ENCODE data around the gene MYO9A.
A peak's percentile ranks its signal among the peaks of the same experiment; 100 is the strongest.
"Not testable (repeated sequence)": the region's sequence is repeated elsewhere in the genome, so short reads cannot be mapped to it uniquely, and the experiment has no call there.

Gene MYO9A

GRCh38 chr15:71945012-71945411 is 172.9 kb downstream of the MYO9A start:
- DNase-seq (ENCODE audit: low spot score), result no peak

- no peak for DNase-seq (ENCODE audit: low spot score)
Measured at GRCh38 chr15:71943806-71944205, 174.1 kb downstream of the MYO9A start.

GRCh38 chr15:71939981-71940588 is 177.9 kb downstream of the MYO9A start:
- DNase-seq (ENCODE audit: low spot score), result peak; percentile 1

- no peak for DNase-seq (ENCODE audit: low spot score)
Measured at GRCh38 chr15:71937650-71938311, 180.2 kb downstream of the MYO9A start.

GRCh38 chr15:71934446-71934845 is 183.5 kb downstream of the MYO9A start:
- DNase-seq (ENCODE audit: low spot score), result no peak

GRCh38 chr15:71932689-71933088 is 185.3 kb downstream of the MYO9A start:
- DNase-seq (ENCODE audit: low spot score), result no peak

GRCh38 chr15:71931261-71931660 is 186.7 kb downstream of the MYO9A start:
- no peak for DNase-seq (ENCODE audit: low spot score)

GRCh38 chr15:71925145-71925544 is 192.8 kb downstream of the MYO9A start:
- DNase-seq (ENCODE audit: low spot score), result no peak

- no peak for DNase-seq (ENCODE audit: low spot score)
Measured at GRCh38 chr15:71921191-71921590, 196.8 kb downstream of the MYO9A start.

- no peak for DNase-seq (ENCODE audit: low spot score)
Measured at GRCh38 chr15:71920573-71920972, 197.4 kb downstream of the MYO9A start.

GRCh38 chr15:71916834-71917233 is 201.1 kb downstream of the MYO9A start:
- DNase-seq (ENCODE audit: low spot score), result no peak

- DNase-seq (ENCODE audit: low spot score), result no peak
Measured at GRCh38 chr15:71914092-71914491, 203.9 kb downstream of the MYO9A start.

- DNase-seq (ENCODE audit: low spot score), result no peak
Measured at GRCh38 chr15:71899674-71900073, 218.3 kb downstream of the MYO9A start.

GRCh38 chr15:71893691-71894090 is 224.3 kb downstream of the MYO9A start:
- no peak for DNase-seq (ENCODE audit: low spot score)

GRCh38 chr15:71892335-71892734 is 225.6 kb downstream of the MYO9A start:
- DNase-seq (ENCODE audit: low spot score), result no peak

- no peak for DNase-seq (ENCODE audit: low spot score)
Measured at GRCh38 chr15:71891026-71891425, 226.9 kb downstream of the MYO9A start.

GRCh38 chr15:71889947-71890346 is 228.0 kb downstream of the MYO9A start:
- no peak for DNase-seq (ENCODE audit: low spot score)

- DNase-seq (ENCODE audit: low spot score), result no peak
Measured at GRCh38 chr15:71889385-71889784, 228.6 kb downstream of the MYO9A start.

GRCh38 chr15:71888797-71889196 is 229.2 kb downstream of the MYO9A start:
- DNase-seq (ENCODE audit: low spot score), result no peak

GRCh38 chr15:71885390-71885789 is 232.6 kb downstream of the MYO9A start:
- no peak for DNase-seq (ENCODE audit: low spot score)

- DNase-seq (ENCODE audit: low spot score), result no peak
Measured at GRCh38 chr15:71883447-71883846, 234.5 kb downstream of the MYO9A start.

- DNase-seq (ENCODE audit: low spot score), result no peak
Measured at GRCh38 chr15:71880276-71880675, 237.7 kb downstream of the MYO9A start.

GRCh38 chr15:71874245-71874644 is 243.7 kb downstream of the MYO9A start:
- no peak for DNase-seq (ENCODE audit: low spot score)

GRCh38 chr15:71858232-71858631 is 259.7 kb downstream of the MYO9A start:
- DNase-seq (ENCODE audit: low spot score), result not testable (repeated sequence)

Measured in COLO829 (cell line).